ENCODE measurements around the gene TMEM271.
"Not testable (repeated sequence)": the region's sequence is repeated elsewhere in the genome, so short reads cannot be mapped to it uniquely, and the experiment has no call there.

The TMEM271 gene

GRCh38 chr4:578451-579443 is 2.7 kb upstream of the TMEM271 start:
- no peak for DNase-seq

GRCh38 chr4:577499-578450 is 1.7 kb upstream of the TMEM271 start:
- DNase-seq = no peak

GRCh38 chr4:576991-577498 is 950 bp upstream of the TMEM271 start:
- DNase-seq = no peak

GRCh38 chr4:575281-576141 is 584 bp downstream of the TMEM271 start:
- peak; percentile 25 for DNase-seq

- DNase-seq = no peak
These were observed 1.5 kb downstream of the TMEM271 start for GRCh38 chr4:574346-575161.

- no peak for DNase-seq
These were observed 2.8 kb downstream of the TMEM271 start for GRCh38 chr4:573122-573892.

- DNase-seq = no peak
These were observed 3.5 kb downstream of the TMEM271 start for GRCh38 chr4:572594-572993.

- DNase-seq = no peak
These were observed 4.1 kb downstream of the TMEM271 start for GRCh38 chr4:571838-572572.

- no peak for DNase-seq
These were observed 5.3 kb downstream of the TMEM271 start for GRCh38 chr4:570754-571153.

- no peak for DNase-seq
These were observed 6.0 kb downstream of the TMEM271 start for GRCh38 chr4:569958-570667.

GRCh38 chr4:568962-569361 is 7.1 kb downstream of the TMEM271 start:
- no peak for DNase-seq

GRCh38 chr4:568351-568652 is 7.8 kb downstream of the TMEM271 start:
- DNase-seq = no peak

- no peak for DNase-seq
These were observed 8.4 kb downstream of the TMEM271 start for GRCh38 chr4:567457-568350.

GRCh38 chr4:566508-567295 is 9.4 kb downstream of the TMEM271 start:
- no peak for DNase-seq

- no peak for DNase-seq
These were observed 10.1 kb downstream of the TMEM271 start for GRCh38 chr4:566035-566434.

GRCh38 chr4:565614-566013 is 10.5 kb downstream of the TMEM271 start:
- not testable (repeated sequence) for DNase-seq

- DNase-seq = not testable (repeated sequence)
These were observed 13.6 kb downstream of the TMEM271 start for GRCh38 chr4:562458-562857.

All from stimulated activated CD4-positive, alpha-beta T cell treated with anti-CD3 and anti-CD28 coated beads, Interleukin-12 subunit alpha, Interleukin-12 subunit beta, amount 100 ng/mL, for 4 hours (primary cell).